ENCODE data around the gene ARID3A.
A peak's percentile ranks its signal among the peaks of the same experiment; 100 is the strongest.

ARID3A gene

DNA sequence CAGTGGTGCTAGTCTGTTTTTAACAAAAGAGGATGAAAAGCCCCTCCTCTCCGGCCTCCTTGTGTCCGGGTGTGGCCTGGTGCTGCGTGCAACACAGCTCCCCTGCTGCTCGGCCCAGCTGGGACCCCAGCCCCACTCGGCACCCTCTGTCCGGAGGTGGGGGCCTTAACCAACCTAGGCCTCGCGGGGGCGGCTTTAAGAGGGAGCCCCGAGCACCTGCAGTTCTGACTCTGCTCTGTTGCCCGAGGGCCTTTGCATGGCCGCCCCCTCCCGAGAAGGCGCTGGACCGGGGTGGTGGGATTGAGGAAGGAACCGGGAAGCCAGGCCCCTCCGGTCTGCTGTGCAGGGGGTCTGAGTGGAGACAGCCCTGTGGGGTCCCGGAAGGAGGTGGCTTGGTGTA is 68.7 kb downstream of the ARID3A start:
- Histone ChIP-seq H3K27ac (no peak overlapping the region), H3K36me3 (replicated peaks) (peaks cover 26% of the 10 kb centered on the region), H3K4me3 (ENCODE audit: low read depth, low read length) (no peak overlapping the region), H3K27me3 (replicated peaks) (peaks cover 30% of the 10 kb centered on the region)
- TF ChIP-seq, protein P1, sequence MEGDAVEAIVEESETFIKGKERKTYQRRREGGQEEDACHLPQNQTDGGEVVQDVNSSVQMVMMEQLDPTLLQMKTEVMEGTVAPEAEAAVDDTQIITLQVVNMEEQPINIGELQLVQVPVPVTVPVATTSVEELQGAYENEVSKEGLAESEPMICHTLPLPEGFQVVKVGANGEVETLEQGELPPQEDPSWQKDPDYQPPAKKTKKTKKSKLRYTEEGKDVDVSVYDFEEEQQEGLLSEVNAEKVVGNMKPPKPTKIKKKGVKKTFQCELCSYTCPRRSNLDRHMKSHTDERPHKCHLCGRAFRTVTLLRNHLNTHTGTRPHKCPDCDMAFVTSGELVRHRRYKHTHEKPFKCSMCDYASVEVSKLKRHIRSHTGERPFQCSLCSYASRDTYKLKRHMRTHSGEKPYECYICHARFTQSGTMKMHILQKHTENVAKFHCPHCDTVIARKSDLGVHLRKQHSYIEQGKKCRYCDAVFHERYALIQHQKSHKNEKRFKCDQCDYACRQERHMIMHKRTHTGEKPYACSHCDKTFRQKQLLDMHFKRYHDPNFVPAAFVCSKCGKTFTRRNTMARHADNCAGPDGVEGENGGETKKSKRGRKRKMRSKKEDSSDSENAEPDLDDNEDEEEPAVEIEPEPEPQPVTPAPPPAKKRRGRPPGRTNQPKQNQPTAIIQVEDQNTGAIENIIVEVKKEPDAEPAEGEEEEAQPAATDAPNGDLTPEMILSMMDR (IDR thresholded peaks at IDR 0.05; ENCODE audit: low read depth, low read length, missing control alignments), result no peak
- in situ Hi-C loops (cut with HindIII; ENCODE audit: low pct_ligation_motif_present, low sequenced_read_pairs), result no loop called here
- DNase-seq, result no peak

DNA sequence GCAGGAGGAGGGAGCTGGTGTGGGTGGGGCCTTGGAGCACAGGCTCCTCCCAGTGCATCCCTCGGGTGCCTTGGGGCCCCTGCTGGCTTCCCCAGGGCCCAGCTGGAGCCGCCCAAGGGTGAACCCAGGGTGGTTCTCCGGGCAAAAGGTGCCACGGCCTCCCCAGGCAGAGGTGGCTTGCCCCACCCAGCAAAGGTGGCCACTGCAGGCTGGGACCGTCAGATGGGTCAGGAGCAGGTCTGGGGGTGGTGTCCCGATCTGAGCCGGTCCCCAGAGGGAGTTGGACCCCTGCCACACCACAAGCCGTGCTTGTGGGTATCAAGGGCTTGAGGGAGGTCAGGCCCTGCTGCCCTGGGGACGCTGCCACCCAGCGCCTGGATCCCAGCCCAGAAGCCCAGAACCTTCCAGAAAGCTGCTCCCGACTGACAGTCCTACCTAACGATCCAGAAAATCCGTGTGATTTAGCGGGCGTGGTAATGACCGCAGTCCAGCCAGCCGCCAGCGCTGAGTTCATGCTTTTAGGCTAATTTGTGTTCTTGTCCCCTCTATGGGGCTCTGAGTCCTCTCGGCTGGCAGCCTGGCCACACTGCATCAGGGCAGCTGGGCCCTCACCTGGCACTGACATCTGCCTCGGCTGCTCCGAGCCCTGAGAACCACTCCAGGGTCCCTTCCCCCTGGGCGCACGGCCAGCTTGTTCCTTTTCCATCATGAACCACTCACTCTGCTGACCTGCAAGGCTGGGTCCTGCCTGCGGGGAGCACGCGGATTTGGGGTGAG is 69.4 kb downstream of the ARID3A start:
- Histone ChIP-seq H3K27ac (no peak overlapping the region), H3K4me3 (ENCODE audit: low read depth, low read length) (no peak overlapping the region), H3K36me3 (replicated peaks) (peaks cover 25% of the 10 kb centered on the region), H3K27me3 (replicated peaks) (peaks cover 37% of the 10 kb centered on the region)
- TF ChIP-seq, protein P1 (IDR thresholded peaks at IDR 0.05; ENCODE audit: low read depth, low read length, missing control alignments), result no peak
- in situ Hi-C loops (cut with HindIII; ENCODE audit: low pct_ligation_motif_present, low sequenced_read_pairs), result no loop called here
- no peak for DNase-seq

DNA sequence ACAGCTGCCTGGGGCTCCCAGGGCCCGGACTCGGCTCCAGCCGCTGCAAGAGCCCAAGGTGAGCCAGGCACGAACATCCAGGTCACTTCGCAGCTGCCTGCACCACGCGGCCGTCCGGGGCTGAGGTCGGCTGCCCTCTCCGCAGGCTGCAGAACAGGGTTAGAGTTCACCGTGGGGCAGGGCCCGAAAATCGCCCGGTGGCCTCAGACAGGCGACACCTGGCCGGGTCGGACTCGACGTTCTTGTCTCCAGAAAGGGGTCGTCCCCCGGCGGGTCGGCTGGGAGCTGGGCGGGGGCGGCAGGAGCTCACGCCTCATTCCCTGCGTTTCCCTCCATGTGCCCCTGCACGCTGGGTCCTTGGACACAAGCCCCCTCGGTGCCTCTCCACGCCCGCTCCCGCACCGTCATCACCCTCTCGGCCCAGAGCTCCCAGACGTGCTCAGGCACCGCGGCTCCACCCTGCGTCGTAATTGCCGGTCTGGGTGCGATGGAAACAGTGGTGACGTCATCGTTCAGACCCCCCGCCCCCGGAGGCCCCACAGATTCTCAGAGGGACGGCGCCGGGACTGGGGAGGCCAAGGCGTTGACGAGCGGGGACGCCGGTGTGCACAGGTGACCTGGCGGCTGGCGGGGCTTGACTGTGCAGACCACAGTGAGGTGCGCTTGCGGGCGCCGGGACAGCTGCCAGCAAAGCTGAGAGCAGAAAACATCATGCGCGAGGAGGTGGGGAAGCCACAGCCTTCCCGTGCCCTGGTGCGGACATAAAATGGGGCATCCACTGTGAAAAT is 70.4 kb downstream of the ARID3A start:
- TF ChIP-seq, protein P1 (IDR thresholded peaks at IDR 0.05; ENCODE audit: low read depth, low read length, missing control alignments), result no peak
- no peak overlapping the region for H3K4me3 ChIP-seq (ENCODE audit: low read depth, low read length)
- in situ Hi-C loops (cut with HindIII; ENCODE audit: low pct_ligation_motif_present, low sequenced_read_pairs), result no loop called here
- H3K36me3 ChIP-seq (replicated peaks), result peaks cover 16% of the 10 kb centered on the region
- H3K27ac ChIP-seq, result no peak overlapping the region
- H3K27me3 ChIP-seq (replicated peaks), result peaks cover 45% of the 10 kb centered on the region
- DNase-seq, result peak; percentile 45

DNA sequence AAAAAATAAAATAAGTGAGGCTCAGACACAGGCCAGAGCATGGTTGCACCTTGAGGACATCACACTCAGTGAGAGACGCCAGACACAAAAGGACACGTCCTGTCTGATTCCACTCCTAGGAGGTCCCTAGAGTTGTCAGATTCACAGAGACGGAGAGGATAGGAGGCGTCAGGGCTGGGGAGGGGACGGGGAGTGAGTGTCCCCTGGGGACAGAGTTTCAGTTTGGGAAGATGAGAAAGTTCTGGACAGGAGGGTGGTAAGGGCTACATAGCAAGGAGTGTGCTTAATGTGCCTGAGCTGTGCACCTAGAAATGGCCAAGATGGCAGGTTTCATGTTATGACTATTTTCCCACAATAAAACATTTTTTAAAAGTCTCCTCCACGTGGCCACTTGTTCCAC is 72.2 kb downstream of the ARID3A start:
- in situ Hi-C loops (cut with HindIII; ENCODE audit: low pct_ligation_motif_present, low sequenced_read_pairs), result no loop called here
- Histone ChIP-seq H3K27me3 (replicated peaks) (peaks cover 48% of the 10 kb centered on the region), H3K36me3 (replicated peaks) (peaks cover 8% of the 10 kb centered on the region), H3K27ac (no peak overlapping the region), H3K4me3 (ENCODE audit: low read depth, low read length) (no peak overlapping the region)
- TF ChIP-seq, protein P1 (IDR thresholded peaks at IDR 0.05; ENCODE audit: low read depth, low read length, missing control alignments), result no peak
- DNase-seq, result no peak

DNA sequence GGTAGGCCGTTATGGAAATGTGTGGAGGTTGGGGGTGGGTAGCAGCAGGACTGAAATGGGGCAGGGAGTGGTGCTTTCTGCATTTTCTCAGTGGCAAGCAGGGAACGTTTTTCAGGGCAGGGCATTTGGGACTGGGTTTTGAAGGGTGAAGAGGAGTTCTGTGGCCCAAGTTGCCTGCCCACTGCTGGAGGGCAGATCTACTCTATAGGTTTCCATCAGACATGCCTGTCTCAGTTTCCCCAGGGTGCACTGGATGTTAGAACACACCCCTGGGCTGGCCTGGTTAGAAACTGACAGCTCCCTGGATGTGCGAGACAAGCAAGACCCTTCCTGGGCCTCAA is 73.5 kb downstream of the ARID3A start:
- H3K27me3 ChIP-seq (replicated peaks), result peaks cover 48% of the 10 kb centered on the region
- TF ChIP-seq, protein P1 (IDR thresholded peaks at IDR 0.05; ENCODE audit: low read depth, low read length, missing control alignments), result no peak
- in situ Hi-C loops (cut with HindIII; ENCODE audit: low pct_ligation_motif_present, low sequenced_read_pairs), result no loop called here
- peaks cover under 1% of the 10 kb centered on the region for H3K36me3 ChIP-seq (replicated peaks)
- H3K4me3 ChIP-seq (ENCODE audit: low read depth, low read length), result no peak overlapping the region
- H3K27ac ChIP-seq, result no peak overlapping the region
- no peak for DNase-seq
